CD4-positive, alpha-beta T cell (primary cell): ENCODE measurements around the gene ST6GAL1. TPM values are rescaled to one million over a fixed set of nuclear protein-coding genes. Genes with fewer than 3 reads are reported as not detected.

Experiments used
- ATAC-seq: fragments of 200-7000 bp; cut with Tn5 transposase; one replicate; pipeline ENCODE4 v1.10.0; 2022; ENCODE audit warnings: mild to moderate bottlenecking; ENCODE audit not compliant: poor library complexity
- CTCF ChIA-PET: fragments of 350-600 bp; sonication (Branson Sonifier 250); formaldehyde crosslinking; loops from one replicate; lab custom pipeline; 2021; ENCODE audit warnings: antibody characterized with exemption, inconsistent platforms; lab: Charles Lee
- POLR2A ChIA-PET: fragments of 350-600 bp; sonication (Branson Sonifier 250); formaldehyde crosslinking; loops from one replicate; lab custom pipeline; 2021; ENCODE audit warnings: antibody characterized with exemption, inconsistent platforms; lab: Charles Lee
- DNase-seq, 14 experiments: peaks; one replicate each; pipeline ENCODE4 v3.0.0-alpha.2; 2013 to 2020; ENCODE audit warnings: mixed read lengths in 2 of 14
- H3K27ac ChIP-seq, 2 donors: one replicate each; pipeline versions ENCODE4 v1.5.1 to v1.7.0; 2013; ENCODE audit warnings: low read length in 2 of 2, low read depth in 1 of 2, mild to moderate bottlenecking in 1 of 2
- H3K27me3 ChIP-seq, 2 experiments: 1 replicate in 1 of 2; 2 replicates in 1 of 2; pipeline versions ENCODE4 v1.6.1 to v1.7.0; 2013; ENCODE audit warnings: low read length in 2 of 2, control low read depth in 1 of 2, mild to moderate bottlenecking in 1 of 2, moderate library complexity in 1 of 2; ENCODE audit not compliant: insufficient read depth in 2 of 2, control insufficient read depth in 1 of 2
- H3K36me3 ChIP-seq: one replicate; pipeline ENCODE4 v1.6.1; 2013; ENCODE audit warnings: low read length, control low read depth; ENCODE audit not compliant: insufficient read depth
- H3K4me1 ChIP-seq: one replicate; pipeline ENCODE4 v1.6.1; 2013; ENCODE audit warnings: low read length, control low read depth; ENCODE audit not compliant: insufficient read depth
- H3K4me3 ChIP-seq: one replicate; pipeline ENCODE4 v1.5.1; 2013; ENCODE audit warnings: mild to moderate bottlenecking, low read length, moderate library complexity
- H3K9me3 ChIP-seq, 2 experiments: 1 replicate in 1 of 2; 2 replicates in 1 of 2; pipeline versions ENCODE4 v1.6.1 to v1.7.0; 2013; ENCODE audit warnings: low read length in 2 of 2, mild to moderate bottlenecking in 2 of 2, control low read depth in 1 of 2, moderate library complexity in 1 of 2; ENCODE audit not compliant: control insufficient read depth in 1 of 2, insufficient read depth in 1 of 2
- H3K27ac Mint-ChIP-seq: one replicate; pipeline ENCODE4 v1.8.0; 2020; ENCODE audit warnings: mixed read lengths
- H3K27me3 Mint-ChIP-seq: one replicate; pipeline ENCODE4 v1.8.0; 2021; ENCODE audit warnings: mixed read lengths
- H3K36me3 Mint-ChIP-seq: one replicate; pipeline ENCODE4 v1.8.0; 2021; ENCODE audit warnings: low read depth, mixed read lengths
- H3K4me1 Mint-ChIP-seq: one replicate; pipeline ENCODE4 v1.8.0; 2021; ENCODE audit warnings: low read depth, mixed read lengths
- H3K4me3 Mint-ChIP-seq: one replicate; pipeline ENCODE4 v1.8.0; 2020; ENCODE audit warnings: mild to moderate bottlenecking, mixed read lengths
- H3K9me3 Mint-ChIP-seq: one replicate; pipeline ENCODE4 v1.8.0; 2020; ENCODE audit warnings: mixed read lengths
- intact Hi-C, 2 experiments: fragments of 100-400 bp; cut with DNase I in 1 of 2; cut with micrococcal nuclease in 1 of 2; formaldehyde crosslinking; loops; one replicate each; pipeline versions ENCODE4 v1.15.1 to v1.9.0; 2023 to 2025; cut with DNase I, micrococcal nuclease
- total RNA-seq, 174 experiments: library from RNA in 2 of 174; stranded (reverse) in 2 of 174; gene quantifications; one replicate each; pipeline ENCODE4 v1.2.3 and lab custom pipeline; 2021 to 2026
- TF ChIP-seq, protein P1 (sequence below): fragments of 200-600 bp; IDR thresholded peaks from one replicate; pipeline ENCODE4 v1.8.0; 2022; ENCODE audit warnings: antibody characterized with exemption, mild to moderate bottlenecking

Gene ST6GAL1
- total RNA-seq, 2 experiments from 2014 or later = 27.6 to 29.1 TPM

DNA sequence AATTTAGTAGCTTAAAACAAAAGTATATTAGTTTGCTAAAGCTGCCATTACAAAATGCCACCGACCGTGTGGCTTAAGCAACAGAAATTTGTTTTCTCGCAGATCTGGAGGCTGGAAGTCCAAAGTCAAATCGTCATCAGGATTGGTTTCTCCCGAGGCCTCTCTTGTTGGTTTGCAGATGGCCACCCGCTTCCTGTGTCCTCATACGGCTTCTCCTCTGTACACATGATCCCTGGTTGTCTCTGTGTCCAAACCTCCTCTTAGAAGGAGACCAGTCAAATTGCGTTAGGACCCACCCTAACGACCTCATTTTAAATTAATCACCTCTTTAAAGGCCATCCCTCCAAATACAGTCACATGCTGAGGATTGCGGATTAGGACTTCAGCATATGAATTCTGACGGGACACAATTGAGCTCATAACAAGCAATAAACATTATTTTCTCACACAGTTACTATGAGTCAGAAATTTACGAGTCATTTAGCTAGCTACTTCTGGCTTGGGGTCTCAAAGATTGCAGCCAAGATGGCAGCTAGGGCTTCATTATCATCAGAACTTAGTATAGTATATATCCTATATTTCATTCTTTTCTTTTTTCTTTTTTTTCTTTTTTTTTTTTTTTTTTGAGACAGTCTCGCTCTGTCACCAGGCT, 150.6 kb downstream of the ST6GAL1 start:
- no peaks in the 10 kb centered on the region for H3K27me3 ChIP-seq
- no peak overlapping the region for H3K27ac ChIP-seq
- Mint-ChIP-seq H3K9me3 (no peaks in the 10 kb centered on the region), H3K36me3 (peaks cover 50% of the 10 kb centered on the region), H3K4me1 (peaks cover 14% of the 10 kb centered on the region), H3K27me3 (no peaks in the 10 kb centered on the region), H3K27ac (no peak overlapping the region), H3K4me3 (no peak overlapping the region)
- peaks cover 7% of the 10 kb centered on the region for H3K4me1 ChIP-seq
- TF ChIP-seq, protein P1, sequence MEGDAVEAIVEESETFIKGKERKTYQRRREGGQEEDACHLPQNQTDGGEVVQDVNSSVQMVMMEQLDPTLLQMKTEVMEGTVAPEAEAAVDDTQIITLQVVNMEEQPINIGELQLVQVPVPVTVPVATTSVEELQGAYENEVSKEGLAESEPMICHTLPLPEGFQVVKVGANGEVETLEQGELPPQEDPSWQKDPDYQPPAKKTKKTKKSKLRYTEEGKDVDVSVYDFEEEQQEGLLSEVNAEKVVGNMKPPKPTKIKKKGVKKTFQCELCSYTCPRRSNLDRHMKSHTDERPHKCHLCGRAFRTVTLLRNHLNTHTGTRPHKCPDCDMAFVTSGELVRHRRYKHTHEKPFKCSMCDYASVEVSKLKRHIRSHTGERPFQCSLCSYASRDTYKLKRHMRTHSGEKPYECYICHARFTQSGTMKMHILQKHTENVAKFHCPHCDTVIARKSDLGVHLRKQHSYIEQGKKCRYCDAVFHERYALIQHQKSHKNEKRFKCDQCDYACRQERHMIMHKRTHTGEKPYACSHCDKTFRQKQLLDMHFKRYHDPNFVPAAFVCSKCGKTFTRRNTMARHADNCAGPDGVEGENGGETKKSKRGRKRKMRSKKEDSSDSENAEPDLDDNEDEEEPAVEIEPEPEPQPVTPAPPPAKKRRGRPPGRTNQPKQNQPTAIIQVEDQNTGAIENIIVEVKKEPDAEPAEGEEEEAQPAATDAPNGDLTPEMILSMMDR = no peak
- no peak overlapping the region for H3K4me3 ChIP-seq
- DNase-seq = no peak
- intact Hi-C loops = no loop called here
- ATAC-seq = no peak
- CTCF ChIA-PET = no interaction called here
- H3K9me3 ChIP-seq = peaks cover 3% of the 10 kb centered on the region in 2 experiments
- peaks cover 35% of the 10 kb centered on the region for H3K36me3 ChIP-seq
- POLR2A ChIA-PET = interaction anchor here (1.3 kb wide), 1 partner anchor 68 kb away, joined by 3 read pairs; no protein-coding TSS in a partner anchor

DNA sequence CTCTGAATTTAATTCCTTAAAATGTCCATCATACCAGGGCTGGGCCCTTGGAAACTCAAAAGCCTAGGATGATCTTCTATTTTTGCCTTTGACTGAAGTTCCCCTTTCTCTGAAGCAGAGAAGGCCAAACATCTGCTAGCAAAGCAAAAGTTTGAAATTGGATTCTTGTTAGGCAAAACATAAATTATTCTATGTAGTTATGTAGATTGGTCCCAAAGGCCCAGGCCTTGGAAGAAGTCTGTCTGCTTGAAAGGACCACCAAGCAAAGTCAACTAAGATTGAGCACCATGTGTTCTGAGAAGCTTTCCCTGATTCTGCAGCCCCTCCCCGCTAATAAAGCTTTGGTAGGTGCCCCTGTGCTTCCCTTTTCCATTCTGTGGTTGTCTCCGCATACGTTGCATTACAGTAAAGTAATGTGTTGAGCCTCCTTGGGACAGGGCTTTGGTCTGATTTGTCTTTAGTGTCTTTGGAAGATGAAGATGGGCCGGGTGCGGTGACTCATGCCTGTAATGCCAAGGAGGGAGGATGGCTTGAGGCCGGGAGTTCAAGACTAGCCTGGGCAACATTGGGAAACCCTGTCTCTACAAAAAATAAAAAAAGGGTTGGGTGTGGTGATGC, 152.5 kb downstream of the ST6GAL1 start:
- DNase-seq (no peak), ATAC-seq (no peak)
- Histone ChIP-seq H3K27me3 (no peaks in the 10 kb centered on the region), H3K4me3 (no peak overlapping the region), H3K36me3 (peaks cover 16% of the 10 kb centered on the region), H3K4me1 (peaks cover 7% of the 10 kb centered on the region), H3K9me3 (peaks cover 6 to 15% of the 10 kb centered on the region in 2 experiments), H3K27ac (no peak overlapping the region)
- ChIA-PET CTCF (interaction anchor here (1.2 kb wide), 2 partner anchors 30 to 233 kb away, joined by 3 to 5 read pairs; no protein-coding TSS in a partner anchor), POLR2A (no interaction called here)
- Mint-ChIP-seq H3K4me1 (peaks cover 14% of the 10 kb centered on the region), H3K36me3 (peaks cover 38% of the 10 kb centered on the region), H3K9me3 (peaks cover 7% of the 10 kb centered on the region), H3K27me3 (no peaks in the 10 kb centered on the region), H3K27ac (no peak overlapping the region), H3K4me3 (no peak overlapping the region)
- intact Hi-C loops = no loop called here
- TF ChIP-seq, protein P1 = no peak

DNA sequence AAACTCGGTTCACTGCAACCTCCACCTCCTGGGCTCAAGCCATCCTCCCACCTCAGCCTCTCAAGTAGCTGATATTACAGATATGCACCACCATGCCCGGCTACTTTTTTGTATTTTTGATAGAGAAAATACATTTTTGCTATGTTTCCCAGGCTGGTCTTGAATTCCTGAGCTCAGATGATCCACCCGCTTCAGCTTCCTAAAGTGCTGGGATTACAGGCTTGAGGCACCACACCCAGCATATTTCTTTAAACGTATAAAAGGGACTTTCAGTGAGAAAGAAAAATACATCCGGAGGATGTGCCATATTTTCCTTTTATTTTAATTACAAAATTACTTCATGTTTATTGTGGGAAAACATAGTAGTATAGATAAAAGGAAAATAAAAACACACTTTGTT, 153.8 kb downstream of the ST6GAL1 start:
- Mint-ChIP-seq H3K36me3 (peaks cover 36% of the 10 kb centered on the region), H3K27ac (no peak overlapping the region), H3K4me1 (peaks cover 14% of the 10 kb centered on the region), H3K9me3 (peaks cover 10% of the 10 kb centered on the region), H3K27me3 (no peaks in the 10 kb centered on the region), H3K4me3 (no peak overlapping the region)
- no peak overlapping the region for H3K4me3 ChIP-seq
- H3K36me3 ChIP-seq = peaks cover 5% of the 10 kb centered on the region
- H3K9me3 ChIP-seq = peaks cover 9 to 26% of the 10 kb centered on the region in 2 experiments
- no peaks in the 10 kb centered on the region for H3K27me3 ChIP-seq
- intact Hi-C loops = no loop called here
- ATAC-seq = no peak
- ChIA-PET CTCF (interaction anchor here (1.5 kb wide), 1 partner anchor 17 kb away, joined by 4 read pairs; no protein-coding TSS in a partner anchor), POLR2A (interaction anchor here (0.9 to 1.5 kb wide), 5 partner anchors 15 to 88 kb away, joined by 3 to 4 read pairs (median 3); no protein-coding TSS in a partner anchor)
- peaks cover 7% of the 10 kb centered on the region for H3K4me1 ChIP-seq
- TF ChIP-seq, protein P1 = no peak
- H3K27ac ChIP-seq = no peak overlapping the region
- no peak for DNase-seq
